Heart left ventricle (tissue), 16 donors: ENCODE results near the gene CFTR. TPM values are rescaled to one million over a fixed set of nuclear protein-coding genes. Genes with fewer than 3 reads are reported as not detected.

Experiments
- ATAC-seq, 4 donors: fragments of 200-7000 bp; cut with Tn5 transposase; one replicate each; pipeline ENCODE4 v1.9.1; 2020 to 2022; ENCODE audit warnings: moderate library complexity in 4 of 4, mild to moderate bottlenecking in 3 of 4, moderate number of reproducible peaks in 1 of 4
- DNase-seq, 5 donors: peaks; one replicate each; pipeline ENCODE4 v3.0.0-alpha.2; 2020
- H3K27ac ChIP-seq, 12 donors: fragments of 200-600 bp; sonication (generic) in 4 of 12; one replicate each; pipeline versions ENCODE4 v1.5.0 to v1.8.0; 2016 to 2022; ENCODE audit warnings: mild to moderate bottlenecking in 2 of 12
- H3K27me3 ChIP-seq, 9 donors: fragments of 200-600 bp; sonication (generic) in 2 of 9; one replicate each; pipeline versions ENCODE4 v1.5.1 to v1.8.0; 2016 to 2022; ENCODE audit warnings: mild to moderate bottlenecking in 3 of 9
- H3K36me3 ChIP-seq, 9 donors: fragments of 200-600 bp; sonication (generic) in 2 of 9; one replicate each; pipeline versions ENCODE4 v1.5.0 to v1.8.0; 2018 to 2022; ENCODE audit warnings: mild to moderate bottlenecking in 2 of 9
- H3K4me1 ChIP-seq, 12 donors: fragments of 200-600 bp; sonication (generic) in 4 of 12; one replicate each; pipeline versions ENCODE4 v1.5.0 to v1.8.0; 2016 to 2022; ENCODE audit warnings: mild to moderate bottlenecking in 3 of 12
- H3K4me3 ChIP-seq, 12 donors: fragments of 200-600 bp; sonication (generic) in 4 of 12; one replicate each; pipeline versions ENCODE4 v1.5.0 to v1.8.0; 2017 to 2022; ENCODE audit warnings: mild to moderate bottlenecking in 9 of 12, moderate library complexity in 4 of 12
- H3K9me3 ChIP-seq, 12 donors: fragments of 200-600 bp; sonication (generic) in 4 of 12; one replicate each; pipeline versions ENCODE4 v1.5.0 to v1.8.0; 2016 to 2022; ENCODE audit warnings: mild to moderate bottlenecking in 1 of 12
- POLR2A ChIP-seq, 2 donors: fragments of 450-650 bp; IDR thresholded peaks; one replicate each; pipeline ENCODE4 v1.6.1; 2017; ENCODE audit warnings: antibody characterized with exemption in 2 of 2, mild to moderate bottlenecking in 2 of 2, moderate library complexity in 2 of 2
- WGBS, 4 donors: extraction: QIAGEN DNeasy Blood & Tissue Kit in 2 of 4; methylation state at CpG; one replicate each; pipeline versions ENCODE4 v1.1.5 to v1.1.7; 2013 to 2018; 5-methylcytosine and 5-hydroxymethylcytosine counted together
- intact Hi-C, 10 donors: fragments of 100-400 bp; cut with DNase I; formaldehyde crosslinking; loops; one replicate each; pipeline versions ENCODE4 v1.11.1 to v1.14.2; 2022
- polyA plus RNA-seq, 2 donors: library from polyadenylated mRNA; stranded (reverse); fragments of 200-250 nt; gene quantifications; one replicate each; pipeline ENCODE4 v1.2.3, GENCODE V29; 2013
- total RNA-seq, 9 donors: library from RNA; depleted of rRNA in 2 of 9; stranded (reverse); fragments of >200 nt in 2 of 9; fragmentation: NEBNext Ultra II Directional in 3 of 9; extraction: Animal tissue kit (Norgen Biotek cat#: 25700) in 3 of 9; gene quantifications; one replicate each; pipeline versions ENCODE4 v1.1.0 to v1.2.4, GENCODE V29; 2016 to 2023
- TF ChIP-seq, protein P1 (sequence below), 12 donors: fragments of 200-600 bp; sonication (generic) in 4 of 12; IDR thresholded peaks; one replicate each; pipeline versions ENCODE4 v1.5.0 to v1.8.0; 2018 to 2022; ENCODE audit warnings: antibody characterized with exemption in 12 of 12, mild to moderate bottlenecking in 5 of 12
- donor health status: ischemic (EF 13 %, LVEDD 7.1; RV severe dilation, severe dysfunction).
- donor health status: healthy with polysubstance abuse.
- donor health status: DM: no; HTN: yes; CAD: no.
- donor health status: DM: no; HTN: no; CAD: no.
- donor health status: ischemic (EF 25% LVEDD 6.9; RV normal size, moderate dysfunction).
- donor health status: ischemic (EF 25% LVEDD 5.7; RV mildly dilated, moderate dysfunction).
- donor health status: healthy.
- donor health status: DM: yes; HTN: yes; CAD: no.
- donor health status: ischemic (EF 35%, LVEDD 5.7; RV mildly dilated, moderate dysfunction).
- donor health status: nonischemic (EF 11% LVEDD 7.7; RV severe dilation, severe dysfunction).
- donor health status: DM: yes; HTN: yes; CAD: no.
- donor health status: PGD.
- donor health status: ischemic (EF 29% LVEDD 5.4; RV normal size, mild dysfunction).
- donor health status: nonischemic (EF 23%, LVEDD 6.1; RV moderate dilation, normal function).

CFTR gene
- total and polyA plus RNA-seq, 11 donors, result 0.04 to 1.3 (median 0.25) TPM

GRCh38 chr7:117689406-117689805, 209.6 kb downstream of the CFTR start:
- intact Hi-C loops, result no loop called here
- DNase-seq, result no peak

GRCh38 chr7:117690147-117690546, 210.3 kb downstream of the CFTR start:
- H3K4me3 ChIP-seq, result no peak overlapping the region
- no peak for ATAC-seq
- intact Hi-C loops, result no loop called here
- 82 to 92% (median 88%) methylated on average over 3 of the region's 3 CpGs for WGBS, 4 donors
- H3K9me3 ChIP-seq, result no peaks in the 10 kb centered on the region
- H3K27me3 ChIP-seq, result peaks cover 0 to 1% (median 0%) of the 10 kb centered on the region in 9 donors
- TF ChIP-seq, protein P1, sequence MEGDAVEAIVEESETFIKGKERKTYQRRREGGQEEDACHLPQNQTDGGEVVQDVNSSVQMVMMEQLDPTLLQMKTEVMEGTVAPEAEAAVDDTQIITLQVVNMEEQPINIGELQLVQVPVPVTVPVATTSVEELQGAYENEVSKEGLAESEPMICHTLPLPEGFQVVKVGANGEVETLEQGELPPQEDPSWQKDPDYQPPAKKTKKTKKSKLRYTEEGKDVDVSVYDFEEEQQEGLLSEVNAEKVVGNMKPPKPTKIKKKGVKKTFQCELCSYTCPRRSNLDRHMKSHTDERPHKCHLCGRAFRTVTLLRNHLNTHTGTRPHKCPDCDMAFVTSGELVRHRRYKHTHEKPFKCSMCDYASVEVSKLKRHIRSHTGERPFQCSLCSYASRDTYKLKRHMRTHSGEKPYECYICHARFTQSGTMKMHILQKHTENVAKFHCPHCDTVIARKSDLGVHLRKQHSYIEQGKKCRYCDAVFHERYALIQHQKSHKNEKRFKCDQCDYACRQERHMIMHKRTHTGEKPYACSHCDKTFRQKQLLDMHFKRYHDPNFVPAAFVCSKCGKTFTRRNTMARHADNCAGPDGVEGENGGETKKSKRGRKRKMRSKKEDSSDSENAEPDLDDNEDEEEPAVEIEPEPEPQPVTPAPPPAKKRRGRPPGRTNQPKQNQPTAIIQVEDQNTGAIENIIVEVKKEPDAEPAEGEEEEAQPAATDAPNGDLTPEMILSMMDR (IDR thresholded peaks at IDR 0.05), result no peak
- no peak for TF ChIP-seq POLR2A (IDR thresholded peaks at IDR 0.05)
- no peaks in the 10 kb centered on the region for H3K36me3 ChIP-seq
- no peaks in the 10 kb centered on the region for H3K4me1 ChIP-seq
- no peak overlapping the region for H3K27ac ChIP-seq
- no peak for DNase-seq

More at GRCh38 chr7:117689406-117689805, 209.6 kb downstream of the CFTR start:
- no peak for ATAC-seq
- Histone ChIP-seq H3K9me3 (no peaks in the 10 kb centered on the region), H3K4me3 (no peak overlapping the region), H3K4me1 (no peaks in the 10 kb centered on the region), H3K27me3 (peaks cover 0 to 6% (median 0%) of the 10 kb centered on the region in 9 donors), H3K36me3 (no peaks in the 10 kb centered on the region), H3K27ac (no peak overlapping the region)
- TF ChIP-seq, protein P1 (IDR thresholded peaks at IDR 0.05), result no peak
- no peak for TF ChIP-seq POLR2A (IDR thresholded peaks at IDR 0.05)

GRCh38 chr7:117692338-117692737, 212.5 kb downstream of the CFTR start:
- H3K4me1 ChIP-seq, result no peaks in the 10 kb centered on the region
- no peak overlapping the region for H3K4me3 ChIP-seq
- DNase-seq (no peak), ATAC-seq (no peak)
- 90 to 96% (median 94%) methylated on average over 7 of the region's 7 CpGs for WGBS, 4 donors
- H3K27me3 ChIP-seq, result no peaks in the 10 kb centered on the region
- no peaks in the 10 kb centered on the region for H3K36me3 ChIP-seq
- intact Hi-C loops, result no loop called here
- no peak for TF ChIP-seq POLR2A (IDR thresholded peaks at IDR 0.05)
- TF ChIP-seq, protein P1 (IDR thresholded peaks at IDR 0.05), result no peak
- H3K27ac ChIP-seq, result no peak overlapping the region
- no peaks in the 10 kb centered on the region for H3K9me3 ChIP-seq

DNA sequence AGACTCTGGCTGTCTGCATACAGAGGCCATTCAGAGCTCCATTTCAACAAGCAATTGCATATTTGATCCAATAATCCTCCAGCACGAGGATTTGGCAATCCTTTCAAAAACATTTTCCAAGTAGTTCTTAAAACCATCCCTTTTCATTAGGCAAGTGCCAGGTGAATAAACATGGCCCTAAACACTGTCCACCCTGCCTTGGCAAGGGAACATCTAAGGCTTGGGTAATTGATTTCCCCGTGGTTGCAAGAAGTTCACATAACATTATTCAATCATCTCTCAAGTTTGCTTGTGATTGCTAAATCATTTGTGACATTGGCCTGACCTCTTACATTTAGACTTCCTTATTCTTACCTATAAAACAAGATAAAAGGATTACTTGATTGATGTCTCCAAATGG, 218.2 kb downstream of the CFTR start:
- Histone ChIP-seq H3K36me3 (no peaks in the 10 kb centered on the region), H3K27ac (no peak overlapping the region), H3K9me3 (no peaks in the 10 kb centered on the region), H3K4me1 (no peaks in the 10 kb centered on the region), H3K27me3 (no peaks in the 10 kb centered on the region), H3K4me3 (no peak overlapping the region)
- intact Hi-C loops, result no loop called here
- ATAC-seq (no peak), DNase-seq (no peak)
- WGBS, 4 donors, result 87 to 94% (median 89%) methylated on average over 2 of the region's 2 CpGs
- no peak for TF ChIP-seq POLR2A (IDR thresholded peaks at IDR 0.05)
- TF ChIP-seq, protein P1 (IDR thresholded peaks at IDR 0.05), result no peak
